K562 (cell line): Measurements from ENCODE around the gene CLASP1. TPM values are rescaled to one million over a fixed set of nuclear protein-coding genes. Genes with fewer than 3 reads are reported as not detected.

Experiments used
- ATAC-seq: fragments of 200-7000 bp; cut with Tn5 transposase; 3 replicates; pipeline ENCODE4 v1.9.1; 2020; ENCODE audit warnings: moderate library complexity
- BruUV-seq: library from RNA; stranded (reverse); fragments of 400-500 nt; replicated peaks from 2 replicates; lab custom pipeline; 2021; lab: Mats Ljungman, UMichigan
- CTCF ChIA-PET: fragments of 300-600 bp; formaldehyde crosslinking; extraction: SDS; loops from one replicate; lab custom pipeline; 2021; ENCODE audit warnings: low intra/inter-chr PET ratio; lab: Yijun Ruan, JAX
- POLR2A ChIA-PET: fragments of 300-600, 350-650 bp; sonication (Branson Sonifier 250); formaldehyde crosslinking; extraction: SDS; loops from one replicate; lab custom pipeline; 2021; ENCODE audit warnings: antibody characterized with exemption, inconsistent platforms; lab: Yijun Ruan, JAX
- DNase-seq, 4 experiments: peaks; one replicate each; pipeline versions ENCODE4 v3.0.0 to v3.0.0-alpha.2; 2011 to 2018; ENCODE audit warnings: low spot score in 3 of 4, mixed read lengths in 3 of 4; ENCODE audit errors: extremely low read depth in 1 of 4
- FAIRE-seq: peaks from 2 replicates; lab custom pipeline; 2011; peaks lifted over from hg19 to GRCh38; lab: Jason Lieb, UNC
- H2AFZ ChIP-seq: 2 replicates; pipeline ENCODE4 v1.6.0; 2011; ENCODE audit warnings: low read depth, low read length, control low read depth, inconsistent platforms
- H3K27ac ChIP-seq: fragments of 200-600 bp; 3 replicates; pipeline ENCODE4 v1.8.0; 2011; ENCODE audit warnings: low read depth, mild to moderate bottlenecking, control low read depth, inconsistent platforms, low read length, moderate library complexity, mixed read lengths; ENCODE audit errors: extremely low read depth
- H3K27me3 ChIP-seq, 2 experiments: fragments of 300-600 bp in 1 of 2; 2 replicates in 1 of 2; 3 replicates in 1 of 2; pipeline versions ENCODE4 v1.6.0 to v1.8.0; 2011; ENCODE audit warnings: inconsistent platforms in 2 of 2, low read length in 2 of 2, mild to moderate bottlenecking in 1 of 2, mixed read lengths in 1 of 2, moderate library complexity in 1 of 2; ENCODE audit not compliant: control insufficient read depth in 2 of 2, insufficient read depth in 2 of 2
- H3K36me3 ChIP-seq: fragments of 300-600 bp; 3 replicates; pipeline ENCODE4 v1.8.0; 2011; ENCODE audit warnings: mild to moderate bottlenecking, low read length, inconsistent platforms; ENCODE audit not compliant: control insufficient read depth, insufficient read depth
- H3K4me1 ChIP-seq, 2 experiments: fragments of 200-600 bp in 1 of 2; replicated peaks in 1 of 2; 2 replicates in 1 of 2; 3 replicates in 1 of 2; pipeline versions ENCODE4 v1.5.1 to v1.8.0; 2011; ENCODE audit warnings: inconsistent platforms in 2 of 2, low read length in 2 of 2, mild to moderate bottlenecking in 1 of 2, mixed read lengths in 1 of 2, moderate library complexity in 1 of 2; ENCODE audit not compliant: control insufficient read depth in 2 of 2, insufficient read depth in 2 of 2
- H3K4me2 ChIP-seq: 2 replicates; pipeline ENCODE4 v1.6.1; 2011; ENCODE audit warnings: low read length, control low read depth, inconsistent platforms, mixed read lengths; ENCODE audit not compliant: insufficient read depth
- H3K4me3 ChIP-seq: fragments of 200-600 bp; sonication (generic), shearing (Covaris generic); 2 replicates; pipeline ENCODE4 v1.5.1; 2016; ENCODE audit warnings: control low read depth, inconsistent platforms
- H3K79me2 ChIP-seq: fragments of 200-600 bp; 3 replicates; pipeline ENCODE4 v1.8.0; 2011; ENCODE audit warnings: low read length, inconsistent platforms; ENCODE audit not compliant: control insufficient read depth, insufficient read depth
- H3K9ac ChIP-seq, 2 experiments: 2 replicates each; pipeline versions ENCODE4 v1.6.0 to v1.6.1; 2011; ENCODE audit warnings: low read depth in 2 of 2, low read length in 2 of 2, control low read depth in 1 of 2, inconsistent platforms in 1 of 2, mild to moderate bottlenecking in 1 of 2, mixed read lengths in 1 of 2; ENCODE audit not compliant: insufficient read depth in 1 of 2
- H3K9me1 ChIP-seq: one replicate; pipeline ENCODE4 v1.6.0; 2011; ENCODE audit warnings: inconsistent platforms, mild to moderate bottlenecking, low read length, moderate library complexity; ENCODE audit not compliant: control insufficient read depth, insufficient read depth
- H3K9me3 ChIP-seq: replicated peaks from 2 replicates; pipeline ENCODE4 v1.5.1; 2011; ENCODE audit warnings: low read depth, low read length, inconsistent platforms; ENCODE audit not compliant: control insufficient read depth, insufficient read depth
- H4K20me1 ChIP-seq: replicated peaks from 2 replicates; pipeline ENCODE4 v1.6.1; 2011; ENCODE audit warnings: low read length, inconsistent platforms, mixed read lengths; ENCODE audit not compliant: control insufficient read depth, insufficient read depth
- SPI1 ChIP-seq: IDR thresholded peaks from 2 replicates; pipeline ENCODE4 v1.6.1; 2011; ENCODE audit warnings: low read depth, low read length, control low read depth, borderline replicate concordance
- ZSCAN29 ChIP-seq: fragments of 450-650 bp; IDR thresholded peaks from 2 replicates; pipeline ENCODE4 v1.6.1; 2017
- WGBS: fragments of 100-300 bp; shearing (Covaris generic); methylation state at CpG from one replicate; pipeline ENCODE4 v1.1.6; 2016; ENCODE audit warnings: low coverage, mixed read lengths; ENCODE audit not compliant: insufficient coverage; ENCODE audit errors: missing lambda C conversion rate; 5-methylcytosine and 5-hydroxymethylcytosine counted together
- in situ Hi-C: fragments of 300-500 bp; cut with MboI; formaldehyde crosslinking; loops from 4 replicates; pipeline ENCODE4 v1.15.0; 2018; ENCODE audit warnings: inconsistent platforms, mixed read lengths
- intact Hi-C: fragments of 100-400 bp; cut with micrococcal nuclease; formaldehyde crosslinking; loops from 2 replicates; pipeline ENCODE4 v1.14.2; 2022
- polyA plus RNA-seq, 8 experiments: library from polyadenylated mRNA; depleted of rRNA in 4 of 8; stranded (reverse) in 5 of 8; unstranded in 3 of 8; fragments of >200 nt; fragmentation: Nextera tagmentation in 2 of 8; fragmentation: Illumina TruSeq in 1 of 8; extraction: Ambion mirVana in 2 of 8; extraction: Trizol in 1 of 8; gene quantifications; 2 replicates each; pipeline versions ENCODE4 v1.2.1 to v1.2.3, GENCODE V29; 2011 to 2014; ENCODE audit warnings: inconsistent platforms in 1 of 8, missing spikeins in 1 of 8
- small RNA-seq: library from RNA; depleted of rRNA; stranded (forward); fragments of <200 nt; gene quantifications from one replicate; pipeline ENCODE3, GENCODE V24; 2014
- total RNA-seq, 7 experiments: library from RNA; depleted of rRNA in 6 of 7; stranded (reverse); fragments of >200 nt in 6 of 7; fragmentation: Illumina TruSeq in 2 of 7; extraction: Trizol in 2 of 7; gene quantifications; 2 replicates each; pipeline versions ENCODE4 v1.2.1 to v1.2.3, GENCODE V29; 2011 to 2021; ENCODE audit warnings: low replicate concordance in 1 of 7
- TF ChIP-seq, protein P1 (sequence below): fragments of 250-450 bp; sonication (Bioruptor Pico); IDR thresholded peaks from 2 replicates; pipeline ENCODE4 v1.6.1; 2021; ENCODE audit warnings: mild to moderate bottlenecking

The CLASP1 gene
- total and polyA plus RNA-seq, 9 of the 15 experiments (the other 6 are each of a cell fraction or from before 2014, with no cell fraction given): 1.7 to 40.3 (median 20.7) TPM

- Histone ChIP-seq H2AFZ (no peak overlapping the region), H3K9ac (no peak overlapping the region; a peak in 1 of 4 replicates), H3K79me2 (no peaks in the 10 kb centered on the region), H3K36me3 (no peaks in the 10 kb centered on the region), H3K9me1 (no peaks in the 10 kb centered on the region), H3K4me1 (peaks cover 0 to 13% of the 10 kb centered on the region in 2 experiments; a peak in 3 of 5 replicates), H3K9me3 (no peaks in the 10 kb centered on the region), H3K4me2 (no peak overlapping the region), H4K20me1 (0 out of 2 replicates have a peak, but pooled peaks cover 3% of the 10 kb centered on the region), H3K27ac (no peak overlapping the region), H3K4me3 (no peak overlapping the region), H3K27me3 (peaks cover 22 to 49% of the 10 kb centered on the region in 2 experiments; a peak in 4 of 5 replicates)
- DNase-seq (no peak), FAIRE-seq (no peak), ATAC-seq (no peak)
- POLR2A ChIA-PET: interaction anchor here (0.6 kb wide), 1 partner anchor 206 kb away, joined by 4 read pairs; no protein-coding TSS in a partner anchor
- BruUV-seq: no TSS peak
- in situ Hi-C loops (no loop called here), intact Hi-C loops (no loop called here)
- TF ChIP-seq SPI1 (peak; percentile 84), ZSCAN29 (no peak)
- WGBS: 8% methylated on average over 12 of the region's 12 CpGs
- CTCF ChIA-PET: no interaction called here
Observed at GRCh38 chr2:121288454-121289231, 360.6 kb downstream of the CLASP1 start.

GRCh38 chr2:121287956-121288355 is 361.3 kb downstream of the CLASP1 start:
- intact Hi-C loops (no loop called here), in situ Hi-C loops (no loop called here)
- Histone ChIP-seq H3K9me3 (no peaks in the 10 kb centered on the region), H3K27me3 (peaks cover 22 to 48% of the 10 kb centered on the region in 2 experiments; a peak in 4 of 5 replicates), H3K4me2 (no peak overlapping the region), H3K36me3 (no peaks in the 10 kb centered on the region), H3K4me3 (no peak overlapping the region), H3K9me1 (no peaks in the 10 kb centered on the region), H2AFZ (no peak overlapping the region), H4K20me1 (0 out of 2 replicates have a peak, but pooled peaks cover 3% of the 10 kb centered on the region), H3K79me2 (no peaks in the 10 kb centered on the region), H3K9ac (no peak overlapping the region), H3K27ac (no peak overlapping the region), H3K4me1 (peaks cover 0 to 13% of the 10 kb centered on the region in 2 experiments; a peak in 3 of 5 replicates)
- no peak for ATAC-seq
- CTCF ChIA-PET: no interaction called here
- 28% methylated on average over 4 of the region's 4 CpGs for WGBS
- BruUV-seq: no TSS peak
- FAIRE-seq: no peak
- POLR2A ChIA-PET: no interaction called here
- DNase-seq: no peak
- TF ChIP-seq, protein P1, sequence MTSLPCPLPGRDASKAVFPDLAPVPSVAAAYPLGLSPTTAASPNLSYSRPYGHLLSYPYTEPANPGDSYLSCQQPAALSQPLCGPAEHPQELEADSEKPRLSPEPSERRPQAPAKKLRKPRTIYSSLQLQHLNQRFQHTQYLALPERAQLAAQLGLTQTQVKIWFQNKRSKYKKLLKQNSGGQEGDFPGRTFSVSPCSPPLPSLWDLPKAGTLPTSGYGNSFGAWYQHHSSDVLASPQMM (CRISPR knock-in tag): no peak

Small RNAs within 50 kb of the gene (small RNA-seq; reads per million reads assigned to genes)
- gene RF00019 (not detected), gene RNU4ATAC (2,332 reads per million, percentile 100 among the genes with 10 or more reads in this experiment)

Other genes starting within 250 kb of the CLASP1 start
- gene RNU4ATAC, start 118.6 kb downstream of the CLASP1 start, total RNA-seq (2014; rRNA removed): not detected in 2 replicates
- 90.8 TPM in 1 of 2 replicates, not detected in the other for gene RNU4ATAC, start 118.6 kb downstream of the CLASP1 start, total RNA-seq (2014; rRNA removed; fragmentation: Illumina TruSeq; extraction: Trizol)
- not detected in 2 replicates for gene RNU4ATAC, start 118.6 kb downstream of the CLASP1 start, total RNA-seq (2015; rRNA removed; fragmentation: Illumina TruSeq; extraction: Trizol)
- gene RNU4ATAC, start 118.6 kb downstream of the CLASP1 start, total RNA-seq (2021): 8.6 TPM in 1 of 2 replicates, not detected in the other
- not detected in 2 replicates for gene RNU4ATAC, start 118.6 kb downstream of the CLASP1 start, polyA plus RNA-seq (2011; rRNA removed)
- not detected in 2 replicates for gene RNU4ATAC, start 118.6 kb downstream of the CLASP1 start, polyA plus RNA-seq (2014; fragmentation: Illumina TruSeq; extraction: Trizol)
- not detected for gene RNU4ATAC, start 118.6 kb downstream of the CLASP1 start, polyA plus RNA-seq (2014; fragmentation: Nextera tagmentation; extraction: Ambion mirVana)
- not detected in 2 replicates for gene RNU4ATAC, start 118.6 kb downstream of the CLASP1 start, polyA plus RNA-seq (2014; rRNA removed)
- 114 and 123 TPM in 2 replicates for gene NIFK, start 87.4 kb upstream of the CLASP1 start, total RNA-seq (2014; rRNA removed)
- 183 and 218 TPM in 2 replicates for gene NIFK, start 87.4 kb upstream of the CLASP1 start, total RNA-seq (2014; rRNA removed; fragmentation: Illumina TruSeq; extraction: Trizol)
- gene NIFK, start 87.4 kb upstream of the CLASP1 start, total RNA-seq (2015; rRNA removed; fragmentation: Illumina TruSeq; extraction: Trizol): 227 and 257 TPM in 2 replicates
- gene NIFK, start 87.4 kb upstream of the CLASP1 start, total RNA-seq (2021): 126 and 136 TPM in 2 replicates
- gene NIFK, start 87.4 kb upstream of the CLASP1 start, polyA plus RNA-seq (2011; rRNA removed): 39.6 and 60.2 TPM in 2 replicates
- gene NIFK, start 87.4 kb upstream of the CLASP1 start, polyA plus RNA-seq (2014; fragmentation: Illumina TruSeq; extraction: Trizol): 237 and 426 TPM in 2 replicates
- gene NIFK, start 87.4 kb upstream of the CLASP1 start, polyA plus RNA-seq (2014; fragmentation: Nextera tagmentation; extraction: Ambion mirVana): 100 to 1,000 TPM; 191 to 223 TPM
- 92.9 and 137 TPM in 2 replicates for gene NIFK, start 87.4 kb upstream of the CLASP1 start, polyA plus RNA-seq (2014; rRNA removed)
- gene TSN, start 106.2 kb upstream of the CLASP1 start, total RNA-seq (2014; rRNA removed): 61.1 and 63.2 TPM in 2 replicates
- 101 and 110 TPM in 2 replicates for gene TSN, start 106.2 kb upstream of the CLASP1 start, total RNA-seq (2014; rRNA removed; fragmentation: Illumina TruSeq; extraction: Trizol)
- gene TSN, start 106.2 kb upstream of the CLASP1 start, total RNA-seq (2015; rRNA removed; fragmentation: Illumina TruSeq; extraction: Trizol): 82.8 and 87.0 TPM in 2 replicates
- 87.8 and 95.2 TPM in 2 replicates for gene TSN, start 106.2 kb upstream of the CLASP1 start, total RNA-seq (2021)
- 83.7 and 128 TPM in 2 replicates for gene TSN, start 106.2 kb upstream of the CLASP1 start, polyA plus RNA-seq (2011; rRNA removed)
- gene TSN, start 106.2 kb upstream of the CLASP1 start, polyA plus RNA-seq (2014; fragmentation: Illumina TruSeq; extraction: Trizol): 74.5 and 79.4 TPM in 2 replicates
- gene TSN, start 106.2 kb upstream of the CLASP1 start, polyA plus RNA-seq (2014; fragmentation: Nextera tagmentation; extraction: Ambion mirVana): 100 to 1,000 TPM; 142 to 152 TPM
- gene TSN, start 106.2 kb upstream of the CLASP1 start, polyA plus RNA-seq (2014; rRNA removed): 75.3 and 80.2 TPM in 2 replicates